HepG2 (cell line): ENCODE results near the gene NT5DC2. TPM values are rescaled to one million over a fixed set of nuclear protein-coding genes. Genes with fewer than 3 reads are reported as not detected.

Experiments used
- AGO1 ChIP-seq: fragments of 200-400 bp; formaldehyde crosslinking; IDR thresholded peaks from 2 replicates; pipeline ENCODE4 v1.6.1; 2017; ENCODE audit warnings: mild to moderate bottlenecking, low read depth, low read length, moderate library complexity; ENCODE audit not compliant: poor library complexity, severe bottlenecking
- AKAP8 ChIP-seq: sonication (generic); formaldehyde crosslinking; IDR thresholded peaks from 2 replicates; pipeline ENCODE4 v1.5.1; 2020; ENCODE audit warnings: mild to moderate bottlenecking, missing genetic modification reagents
- FOXK1 ChIP-seq: sonication (generic); formaldehyde crosslinking; IDR thresholded peaks from 2 replicates; pipeline ENCODE4 v1.4.0; 2020; ENCODE audit warnings: low read depth, missing genetic modification reagents, borderline replicate concordance
- KAT7 ChIP-seq: IDR thresholded peaks from 2 replicates; pipeline ENCODE4 v1.6.1; 2018; ENCODE audit warnings: borderline replicate concordance, missing compliant biosample characterization
- MYC ChIP-seq: sonication (generic); formaldehyde crosslinking; IDR thresholded peaks from 2 replicates; pipeline ENCODE4 v1.9.0; 2021; ENCODE audit warnings: missing genetic modification reagents, borderline replicate concordance
- ZBTB7B ChIP-seq: sonication (generic); formaldehyde crosslinking; IDR thresholded peaks from 2 replicates; pipeline ENCODE4 v1.4.0; 2020; ENCODE audit warnings: missing genetic modification reagents
- ZKSCAN5 ChIP-seq: sonication (generic); formaldehyde crosslinking; IDR thresholded peaks from 2 replicates; pipeline ENCODE4 v1.5.1; 2020; ENCODE audit warnings: mild to moderate bottlenecking, missing genetic modification reagents
- ZNF788 ChIP-seq: sonication (generic); formaldehyde crosslinking; IDR thresholded peaks from 2 replicates; pipeline ENCODE4 v1.5.0; 2020; ENCODE audit warnings: mild to moderate bottlenecking, missing genetic modification reagents, borderline replicate concordance
- polyA plus RNA-seq, 8 experiments: library from polyadenylated mRNA; depleted of rRNA in 3 of 8; stranded (reverse) in 7 of 8; unstranded in 1 of 8; fragments of >200 nt; fragmentation: Illumina TruSeq in 4 of 8; extraction: Trizol in 4 of 8; gene quantifications; 2 replicates each; pipeline versions ENCODE4 v1.2.1 to v1.2.3, GENCODE V29; 2011 to 2016; ENCODE audit warnings: low read depth in 4 of 8, missing spikeins in 1 of 8, mixed read lengths in 1 of 8; ENCODE audit not compliant: insufficient read depth in 1 of 8
- total RNA-seq, 5 experiments: library from RNA; depleted of rRNA; stranded (reverse); fragments of >200 nt; fragmentation: Illumina TruSeq; extraction: Trizol; gene quantifications; 2 replicates each; pipeline ENCODE4 v1.2.3, GENCODE V29; 2016; ENCODE audit warnings: low read depth in 1 of 5
- TF ChIP-seq, protein P1 (sequence below), 2 experiments: sonication (generic) in 1 of 2; formaldehyde crosslinking in 1 of 2; IDR thresholded peaks; 2 replicates each; pipeline versions ENCODE4 v1.5.1 to v1.6.1; 2011 to 2020; ENCODE audit warnings: borderline replicate concordance in 1 of 2, low read depth in 1 of 2, low read length in 1 of 2, mild to moderate bottlenecking in 1 of 2, missing genetic modification reagents in 1 of 2, moderate library complexity in 1 of 2
- TF ChIP-seq, protein P2 (sequence below): sonication (generic); formaldehyde crosslinking; conservative IDR thresholded peaks from 2 replicates; pipeline ENCODE4 v1.4.0; 2020; ENCODE audit warnings: mild to moderate bottlenecking, missing genetic modification reagents, moderate library complexity
- TF ChIP-seq, protein P3 (sequence below): sonication (generic); formaldehyde crosslinking; IDR thresholded peaks from 2 replicates; pipeline ENCODE4 v1.4.0; 2020; ENCODE audit warnings: missing genetic modification reagents, borderline replicate concordance
- TF ChIP-seq, protein P4 (sequence below): sonication (generic); formaldehyde crosslinking; IDR thresholded peaks from 2 replicates; pipeline ENCODE4 v1.8.1; 2023; ENCODE audit warnings: mild to moderate bottlenecking, missing genetic modification reagents

The NT5DC2 gene
- total and polyA plus RNA-seq, 2 of the 13 experiments (the other 11 are each of a cell fraction or from before 2014, with no cell fraction given) = 131 to 240 TPM

DNA sequence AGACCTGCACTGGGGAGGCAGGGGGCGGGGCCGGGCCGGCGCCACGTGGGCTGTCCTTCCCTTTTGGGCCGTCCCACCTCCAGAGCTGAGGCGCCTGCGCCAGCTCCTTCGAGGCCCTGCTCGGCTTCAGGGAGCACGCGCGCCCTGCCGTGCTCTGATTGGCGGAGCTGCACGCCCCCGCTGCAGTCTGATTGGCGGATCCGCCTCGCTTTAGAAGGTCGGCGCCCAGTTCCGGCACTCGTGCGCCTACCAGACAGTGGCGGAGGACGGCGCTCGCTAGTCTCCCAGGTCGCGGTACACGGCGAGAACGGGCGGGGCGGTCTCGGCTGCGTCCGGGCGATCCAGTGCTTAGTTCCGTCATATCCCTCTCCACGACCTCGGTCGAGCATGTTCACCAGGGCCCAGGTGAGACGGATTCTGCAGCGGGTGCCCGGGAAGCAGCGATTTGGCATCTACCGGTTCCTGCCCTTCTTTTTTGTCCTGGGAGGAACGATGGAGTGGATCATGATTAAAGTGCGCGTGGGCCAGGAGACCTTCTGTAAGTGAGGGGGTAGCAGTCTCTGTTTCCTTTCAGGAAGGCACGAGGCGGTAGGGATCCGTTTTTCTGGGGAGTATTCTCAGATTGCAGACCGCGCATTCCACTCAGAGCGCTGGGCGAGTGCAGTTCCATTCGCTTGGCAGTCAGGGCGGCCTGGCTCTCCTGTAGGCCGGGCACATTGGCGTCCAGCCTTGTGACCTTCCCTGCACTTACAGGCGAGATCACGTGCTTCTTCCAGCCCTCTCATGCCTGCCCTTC lies 2.9 kb upstream of the NT5DC2 start, which contains the start of gene UQCC5 (continued):
- TF ChIP-seq, protein P1, sequence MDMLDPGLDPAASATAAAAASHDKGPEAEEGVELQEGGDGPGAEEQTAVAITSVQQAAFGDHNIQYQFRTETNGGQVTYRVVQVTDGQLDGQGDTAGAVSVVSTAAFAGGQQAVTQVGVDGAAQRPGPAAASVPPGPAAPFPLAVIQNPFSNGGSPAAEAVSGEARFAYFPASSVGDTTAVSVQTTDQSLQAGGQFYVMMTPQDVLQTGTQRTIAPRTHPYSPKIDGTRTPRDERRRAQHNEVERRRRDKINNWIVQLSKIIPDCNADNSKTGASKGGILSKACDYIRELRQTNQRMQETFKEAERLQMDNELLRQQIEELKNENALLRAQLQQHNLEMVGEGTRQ (IDR thresholded peaks at IDR 0.05; ENCODE audit: low read depth, low read length) = peak; percentile 75
- TF ChIP-seq, protein P1 (CRISPR knock-in tag; IDR thresholded peaks at IDR 0.05; ENCODE audit: borderline replicate concordance) = peak; percentile 91
- TF ChIP-seq ZBTB7B (CRISPR knock-in tag) (no peak), ZKSCAN5 (CRISPR knock-in tag) (no peak), MYC (CRISPR knock-in tag) (peak; percentile 93), ZNF788 (CRISPR knock-in tag) (peak; percentile 88; the same call in 1 of the 2 replicates), KAT7 (CRISPR knock-in tag) (peak; percentile 65; the same call in 1 of the 2 replicates), FOXK1 (CRISPR knock-in tag) (no peak), AKAP8 (CRISPR knock-in tag) (peak; percentile 99), AGO1 (peak; percentile 90)
- TF ChIP-seq, protein P2, sequence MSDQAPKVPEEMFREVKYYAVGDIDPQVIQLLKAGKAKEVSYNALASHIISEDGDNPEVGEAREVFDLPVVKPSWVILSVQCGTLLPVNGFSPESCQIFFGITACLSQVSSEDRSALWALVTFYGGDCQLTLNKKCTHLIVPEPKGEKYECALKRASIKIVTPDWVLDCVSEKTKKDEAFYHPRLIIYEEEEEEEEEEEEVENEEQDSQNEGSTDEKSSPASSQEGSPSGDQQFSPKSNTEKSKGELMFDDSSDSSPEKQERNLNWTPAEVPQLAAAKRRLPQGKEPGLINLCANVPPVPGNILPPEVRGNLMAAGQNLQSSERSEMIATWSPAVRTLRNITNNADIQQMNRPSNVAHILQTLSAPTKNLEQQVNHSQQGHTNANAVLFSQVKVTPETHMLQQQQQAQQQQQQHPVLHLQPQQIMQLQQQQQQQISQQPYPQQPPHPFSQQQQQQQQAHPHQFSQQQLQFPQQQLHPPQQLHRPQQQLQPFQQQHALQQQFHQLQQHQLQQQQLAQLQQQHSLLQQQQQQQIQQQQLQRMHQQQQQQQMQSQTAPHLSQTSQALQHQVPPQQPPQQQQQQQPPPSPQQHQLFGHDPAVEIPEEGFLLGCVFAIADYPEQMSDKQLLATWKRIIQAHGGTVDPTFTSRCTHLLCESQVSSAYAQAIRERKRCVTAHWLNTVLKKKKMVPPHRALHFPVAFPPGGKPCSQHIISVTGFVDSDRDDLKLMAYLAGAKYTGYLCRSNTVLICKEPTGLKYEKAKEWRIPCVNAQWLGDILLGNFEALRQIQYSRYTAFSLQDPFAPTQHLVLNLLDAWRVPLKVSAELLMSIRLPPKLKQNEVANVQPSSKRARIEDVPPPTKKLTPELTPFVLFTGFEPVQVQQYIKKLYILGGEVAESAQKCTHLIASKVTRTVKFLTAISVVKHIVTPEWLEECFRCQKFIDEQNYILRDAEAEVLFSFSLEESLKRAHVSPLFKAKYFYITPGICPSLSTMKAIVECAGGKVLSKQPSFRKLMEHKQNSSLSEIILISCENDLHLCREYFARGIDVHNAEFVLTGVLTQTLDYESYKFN (CRISPR knock-in tag) = peak; percentile 38; the same call in 1 of the 2 replicates
- TF ChIP-seq, protein P3, sequence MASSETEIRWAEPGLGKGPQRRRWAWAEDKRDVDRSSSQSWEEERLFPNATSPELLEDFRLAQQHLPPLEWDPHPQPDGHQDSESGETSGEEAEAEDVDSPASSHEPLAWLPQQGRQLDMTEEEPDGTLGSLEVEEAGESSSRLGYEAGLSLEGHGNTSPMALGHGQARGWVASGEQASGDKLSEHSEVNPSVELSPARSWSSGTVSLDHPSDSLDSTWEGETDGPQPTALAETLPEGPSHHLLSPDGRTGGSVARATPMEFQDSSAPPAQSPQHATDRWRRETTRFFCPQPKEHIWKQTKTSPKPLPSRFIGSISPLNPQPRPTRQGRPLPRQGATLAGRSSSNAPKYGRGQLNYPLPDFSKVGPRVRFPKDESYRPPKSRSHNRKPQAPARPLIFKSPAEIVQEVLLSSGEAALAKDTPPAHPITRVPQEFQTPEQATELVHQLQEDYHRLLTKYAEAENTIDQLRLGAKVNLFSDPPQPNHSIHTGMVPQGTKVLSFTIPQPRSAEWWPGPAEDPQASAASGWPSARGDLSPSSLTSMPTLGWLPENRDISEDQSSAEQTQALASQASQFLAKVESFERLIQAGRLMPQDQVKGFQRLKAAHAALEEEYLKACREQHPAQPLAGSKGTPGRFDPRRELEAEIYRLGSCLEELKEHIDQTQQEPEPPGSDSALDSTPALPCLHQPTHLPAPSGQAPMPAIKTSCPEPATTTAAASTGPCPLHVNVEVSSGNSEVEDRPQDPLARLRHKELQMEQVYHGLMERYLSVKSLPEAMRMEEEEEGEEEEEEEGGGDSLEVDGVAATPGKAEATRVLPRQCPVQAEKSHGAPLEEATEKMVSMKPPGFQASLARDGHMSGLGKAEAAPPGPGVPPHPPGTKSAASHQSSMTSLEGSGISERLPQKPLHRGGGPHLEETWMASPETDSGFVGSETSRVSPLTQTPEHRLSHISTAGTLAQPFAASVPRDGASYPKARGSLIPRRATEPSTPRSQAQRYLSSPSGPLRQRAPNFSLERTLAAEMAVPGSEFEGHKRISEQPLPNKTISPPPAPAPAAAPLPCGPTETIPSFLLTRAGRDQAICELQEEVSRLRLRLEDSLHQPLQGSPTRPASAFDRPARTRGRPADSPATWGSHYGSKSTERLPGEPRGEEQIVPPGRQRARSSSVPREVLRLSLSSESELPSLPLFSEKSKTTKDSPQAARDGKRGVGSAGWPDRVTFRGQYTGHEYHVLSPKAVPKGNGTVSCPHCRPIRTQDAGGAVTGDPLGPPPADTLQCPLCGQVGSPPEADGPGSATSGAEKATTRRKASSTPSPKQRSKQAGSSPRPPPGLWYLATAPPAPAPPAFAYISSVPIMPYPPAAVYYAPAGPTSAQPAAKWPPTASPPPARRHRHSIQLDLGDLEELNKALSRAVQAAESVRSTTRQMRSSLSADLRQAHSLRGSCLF (CRISPR knock-in tag) = peak; percentile 84; the same call in 1 of the 2 replicates
- TF ChIP-seq, protein P4, sequence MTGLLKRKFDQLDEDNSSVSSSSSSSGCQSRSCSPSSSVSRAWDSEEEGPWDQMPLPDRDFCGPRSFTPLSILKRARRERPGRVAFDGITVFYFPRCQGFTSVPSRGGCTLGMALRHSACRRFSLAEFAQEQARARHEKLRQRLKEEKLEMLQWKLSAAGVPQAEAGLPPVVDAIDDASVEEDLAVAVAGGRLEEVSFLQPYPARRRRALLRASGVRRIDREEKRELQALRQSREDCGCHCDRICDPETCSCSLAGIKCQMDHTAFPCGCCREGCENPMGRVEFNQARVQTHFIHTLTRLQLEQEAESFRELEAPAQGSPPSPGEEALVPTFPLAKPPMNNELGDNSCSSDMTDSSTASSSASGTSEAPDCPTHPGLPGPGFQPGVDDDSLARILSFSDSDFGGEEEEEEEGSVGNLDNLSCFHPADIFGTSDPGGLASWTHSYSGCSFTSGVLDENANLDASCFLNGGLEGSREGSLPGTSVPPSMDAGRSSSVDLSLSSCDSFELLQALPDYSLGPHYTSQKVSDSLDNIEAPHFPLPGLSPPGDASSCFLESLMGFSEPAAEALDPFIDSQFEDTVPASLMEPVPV (CRISPR knock-in tag) = peak; percentile 64; the same call in 1 of the 2 replicates
